Lower leg skin (tissue), 3 donors: ENCODE data around the gene SELPLG.

Experiments
- CTCF ChIP-seq, 3 donors: fragments of 450-650 bp; IDR thresholded peaks; one replicate each; pipeline ENCODE4 v1.5.1; 2016; ENCODE audit warnings: antibody characterized with exemption in 3 of 3, mild to moderate bottlenecking in 3 of 3, moderate library complexity in 2 of 3
- POLR2A ChIP-seq, 2 donors: fragments of 450-650 bp; IDR thresholded peaks; one replicate each; pipeline ENCODE4 v1.6.1; 2016 to 2017; ENCODE audit warnings: antibody characterized with exemption in 2 of 2, mild to moderate bottlenecking in 1 of 2, moderate library complexity in 1 of 2

DNA sequence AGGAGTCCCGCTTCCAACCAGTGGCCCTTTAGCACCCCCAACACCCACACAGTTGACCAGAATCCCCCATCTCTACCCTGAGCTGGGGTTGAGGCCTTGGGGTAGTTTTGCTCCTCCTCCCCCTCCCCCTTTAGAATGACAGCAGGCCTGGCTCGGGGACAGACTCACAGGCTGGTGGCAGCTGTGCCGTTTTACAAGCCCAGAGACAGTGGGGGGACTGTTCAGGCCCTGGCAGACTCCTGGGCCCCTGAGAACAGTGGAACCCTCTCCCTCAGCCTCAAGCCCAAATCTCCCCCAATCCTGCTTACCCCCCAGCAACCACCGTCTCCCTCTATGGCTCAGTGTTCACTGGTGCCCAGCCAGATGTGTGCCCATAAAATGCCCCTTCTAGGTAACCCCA lies 45.9 kb downstream of the SELPLG start:
- TF ChIP-seq POLR2A (IDR thresholded peaks at IDR 0.05), result no peak
- TF ChIP-seq CTCF (IDR thresholded peaks at IDR 0.05), result no peak
